ENCODE data around the gene BRD7. TPM values are rescaled to one million over a fixed set of nuclear protein-coding genes. Genes with fewer than 3 reads are reported as not detected.
A peak's percentile ranks its signal among the peaks of the same experiment; 100 is the strongest.

Gene BRD7
- total and polyA plus RNA-seq, 2 of the 13 experiments (the other 11 are each of a cell fraction or from before 2014, with no cell fraction given): 82.3 to 149 TPM

GRCh38 chr16:50271148-50272041 lies 97.4 kb downstream of the BRD7 start (continued):
- TF ChIP-seq, protein P1, sequence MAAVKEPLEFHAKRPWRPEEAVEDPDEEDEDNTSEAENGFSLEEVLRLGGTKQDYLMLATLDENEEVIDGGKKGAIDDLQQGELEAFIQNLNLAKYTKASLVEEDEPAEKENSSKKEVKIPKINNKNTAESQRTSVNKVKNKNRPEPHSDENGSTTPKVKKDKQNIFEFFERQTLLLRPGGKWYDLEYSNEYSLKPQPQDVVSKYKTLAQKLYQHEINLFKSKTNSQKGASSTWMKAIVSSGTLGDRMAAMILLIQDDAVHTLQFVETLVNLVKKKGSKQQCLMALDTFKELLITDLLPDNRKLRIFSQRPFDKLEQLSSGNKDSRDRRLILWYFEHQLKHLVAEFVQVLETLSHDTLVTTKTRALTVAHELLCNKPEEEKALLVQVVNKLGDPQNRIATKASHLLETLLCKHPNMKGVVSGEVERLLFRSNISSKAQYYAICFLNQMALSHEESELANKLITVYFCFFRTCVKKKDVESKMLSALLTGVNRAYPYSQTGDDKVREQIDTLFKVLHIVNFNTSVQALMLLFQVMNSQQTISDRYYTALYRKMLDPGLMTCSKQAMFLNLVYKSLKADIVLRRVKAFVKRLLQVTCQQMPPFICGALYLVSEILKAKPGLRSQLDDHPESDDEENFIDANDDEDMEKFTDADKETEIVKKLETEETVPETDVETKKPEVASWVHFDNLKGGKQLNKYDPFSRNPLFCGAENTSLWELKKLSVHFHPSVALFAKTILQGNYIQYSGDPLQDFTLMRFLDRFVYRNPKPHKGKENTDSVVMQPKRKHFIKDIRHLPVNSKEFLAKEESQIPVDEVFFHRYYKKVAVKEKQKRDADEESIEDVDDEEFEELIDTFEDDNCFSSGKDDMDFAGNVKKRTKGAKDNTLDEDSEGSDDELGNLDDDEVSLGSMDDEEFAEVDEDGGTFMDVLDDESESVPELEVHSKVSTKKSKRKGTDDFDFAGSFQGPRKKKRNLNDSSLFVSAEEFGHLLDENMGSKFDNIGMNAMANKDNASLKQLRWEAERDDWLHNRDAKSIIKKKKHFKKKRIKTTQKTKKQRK (IDR thresholded peaks at IDR 0.05; ENCODE audit: low read length): no peak
- TF ChIP-seq ZNF780A (CRISPR knock-in tag; IDR thresholded peaks at IDR 0.05) (no peak), KMT2B (CRISPR knock-in tag; IDR thresholded peaks at IDR 0.05) (no peak), ZNF121 (CRISPR knock-in tag; IDR thresholded peaks at IDR 0.05) (peak; percentile 82), ELF1 (CRISPR knock-in tag; IDR thresholded peaks at IDR 0.05) (no peak), ZNF891 (CRISPR knock-in tag; IDR thresholded peaks at IDR 0.05) (0 out of 2 replicates have a peak, but pooled peaks have one; percentile 32), TBP (CRISPR knock-in tag; IDR thresholded peaks at IDR 0.05) (no peak), SIN3A (IDR thresholded peaks at IDR 0.05; ENCODE audit: borderline replicate concordance, low read depth, low read length) (no peak), ZNF263 (CRISPR knock-in tag; IDR thresholded peaks at IDR 0.05) (peak; percentile 93), HNRNPH1 (optimal IDR thresholded peaks at IDR 0.05; ENCODE audit: low read depth, low read length) (no peak), ZNF160 (CRISPR knock-in tag; IDR thresholded peaks at IDR 0.05) (no peak), RNF2 (conservative IDR thresholded peaks at IDR 0.05; ENCODE audit: low read depth) (no peak), PCBP2 (optimal IDR thresholded peaks at IDR 0.05; ENCODE audit: low read depth, low read length, poor library complexity, severe bottlenecking) (no peak), ZSCAN21 (CRISPR knock-in tag; IDR thresholded peaks at IDR 0.05; ENCODE audit: borderline replicate concordance) (peak; percentile 49; the same call in 1 of the 2 replicates), ZBTB37 (CRISPR knock-in tag; IDR thresholded peaks at IDR 0.05) (no peak), ZIK1 (CRISPR knock-in tag; IDR thresholded peaks at IDR 0.05; ENCODE audit: borderline replicate concordance, low read depth) (no peak)
- TF ChIP-seq, protein P2, sequence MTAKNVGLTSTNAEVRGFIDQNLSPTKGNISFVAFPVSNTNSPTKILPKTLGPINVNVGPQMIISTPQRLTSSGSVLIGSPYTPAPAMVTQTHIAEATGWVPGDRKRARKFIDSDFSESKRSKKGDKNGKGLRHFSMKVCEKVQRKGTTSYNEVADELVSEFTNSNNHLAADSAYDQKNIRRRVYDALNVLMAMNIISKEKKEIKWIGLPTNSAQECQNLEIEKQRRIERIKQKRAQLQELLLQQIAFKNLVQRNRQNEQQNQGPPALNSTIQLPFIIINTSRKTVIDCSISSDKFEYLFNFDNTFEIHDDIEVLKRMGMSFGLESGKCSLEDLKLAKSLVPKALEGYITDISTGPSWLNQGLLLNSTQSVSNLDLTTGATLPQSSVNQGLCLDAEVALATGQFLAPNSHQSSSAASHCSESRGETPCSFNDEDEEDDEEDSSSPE (CRISPR knock-in tag; IDR thresholded peaks at IDR 0.05): 0 out of 2 replicates have a peak, but pooled peaks have one; percentile 19

All from HepG2 (cell line).